GM18499 (cell line): ENCODE results near the gene HDAC3.

Experiments
- ATAC-seq: cut with Tn5 transposase; IDR thresholded peaks from one replicate; pipeline ENCODE4 v1.9.1; 2021; ENCODE audit warnings: moderate number of reproducible peaks; ENCODE audit not compliant: insufficient read depth, unreplicated experiment

HDAC3 gene

GRCh38 chr5:141662028-141662427, 25.4 kb upstream of the HDAC3 start:
- ATAC-seq, result no peak

DNA sequence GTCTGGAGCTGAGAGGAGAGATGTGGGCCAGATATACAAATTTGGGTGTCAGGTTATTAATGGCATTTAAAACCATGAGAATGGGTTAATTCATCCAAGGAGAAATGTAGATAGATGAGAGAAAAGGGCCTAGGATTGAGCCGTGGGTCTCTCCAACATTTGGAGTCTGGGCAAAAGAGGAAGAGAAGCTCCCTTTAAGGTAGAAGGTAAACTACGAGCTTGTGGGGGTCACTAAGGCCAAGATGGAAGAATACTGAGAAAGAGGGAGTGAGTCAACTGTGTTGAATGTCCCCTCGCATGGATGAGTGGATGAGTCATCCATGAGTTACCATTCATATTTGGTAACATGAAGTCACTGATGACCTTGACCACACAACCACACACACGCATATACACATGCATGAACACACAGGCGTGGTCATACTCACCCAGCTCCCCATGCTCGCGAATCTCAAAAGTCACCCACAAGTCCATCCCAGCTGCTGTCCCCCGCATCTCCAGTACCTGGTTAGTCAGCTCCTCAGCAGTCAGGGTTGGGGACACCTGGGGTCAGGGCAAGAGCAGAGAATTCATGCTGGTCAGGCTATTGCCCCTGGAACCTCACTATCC, 21.4 kb upstream of the HDAC3 start:
- peak; percentile 84 for ATAC-seq

GRCh38 chr5:141657404-141657803, 20.8 kb upstream of the HDAC3 start:
- no peak for ATAC-seq

- ATAC-seq, result no peak
Observed at GRCh38 chr5:141656396-141656795, 19.7 kb upstream of the HDAC3 start.

- ATAC-seq, result no peak
Observed at GRCh38 chr5:141655020-141655419, 18.4 kb upstream of the HDAC3 start.

- no peak for ATAC-seq
Observed at GRCh38 chr5:141654298-141654697, 17.6 kb upstream of the HDAC3 start.

- ATAC-seq, result no peak
Observed at GRCh38 chr5:141651728-141652105, 15.1 kb upstream of the HDAC3 start.

DNA sequence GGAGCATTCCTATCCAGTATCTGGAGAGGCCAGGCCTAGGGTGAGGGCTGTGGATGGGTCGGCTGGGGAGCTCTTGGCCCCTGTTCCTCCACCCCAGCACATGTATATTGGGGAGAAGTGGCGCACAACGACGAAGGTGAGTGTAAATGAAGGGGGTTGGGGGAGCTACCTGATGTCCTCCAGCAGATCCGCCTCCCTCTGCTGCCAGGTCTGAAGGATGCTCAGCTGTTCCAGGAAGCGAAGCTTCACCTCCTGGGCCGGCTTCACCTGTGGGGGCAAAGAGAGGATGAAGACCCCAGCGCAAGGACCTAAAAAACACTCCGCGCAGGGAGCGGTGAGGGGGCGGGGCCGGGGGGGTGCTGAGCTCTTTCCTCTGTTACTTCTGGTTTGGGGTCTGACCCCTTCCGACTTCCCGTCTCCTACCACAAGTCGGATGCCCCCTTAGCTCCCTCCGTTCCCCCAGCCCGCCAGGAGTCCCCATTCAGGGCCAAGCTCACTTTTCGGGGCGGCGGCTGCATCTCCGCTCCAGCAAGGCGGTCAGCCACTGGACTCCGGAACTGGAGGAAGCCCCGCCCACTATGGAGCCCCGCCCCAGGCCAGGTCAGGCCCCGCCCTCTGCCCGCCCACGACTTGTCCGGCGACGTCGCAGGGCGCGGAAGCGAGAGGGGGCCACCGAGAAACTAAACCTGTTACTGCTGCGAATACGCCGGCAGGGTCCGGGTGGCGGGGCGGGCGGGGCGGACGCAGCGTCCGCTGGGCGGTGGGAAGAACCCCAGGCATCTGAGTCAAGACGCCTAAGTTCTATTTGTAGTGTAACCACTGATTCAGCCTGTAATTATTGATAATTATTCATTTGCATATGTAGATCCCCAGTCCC, 14.4 kb upstream of the HDAC3 start, which contains the start of gene FCHSD1:
Gene FCHSD1 (minus strand): TSS at position 568 of the 877 bp plus-strand sequence. CDS start 50 bp downstream, at position 518.
- ATAC-seq, result peak; percentile 83

- no peak for ATAC-seq
Observed at GRCh38 chr5:141649972-141650371, 13.3 kb upstream of the HDAC3 start.

DNA sequence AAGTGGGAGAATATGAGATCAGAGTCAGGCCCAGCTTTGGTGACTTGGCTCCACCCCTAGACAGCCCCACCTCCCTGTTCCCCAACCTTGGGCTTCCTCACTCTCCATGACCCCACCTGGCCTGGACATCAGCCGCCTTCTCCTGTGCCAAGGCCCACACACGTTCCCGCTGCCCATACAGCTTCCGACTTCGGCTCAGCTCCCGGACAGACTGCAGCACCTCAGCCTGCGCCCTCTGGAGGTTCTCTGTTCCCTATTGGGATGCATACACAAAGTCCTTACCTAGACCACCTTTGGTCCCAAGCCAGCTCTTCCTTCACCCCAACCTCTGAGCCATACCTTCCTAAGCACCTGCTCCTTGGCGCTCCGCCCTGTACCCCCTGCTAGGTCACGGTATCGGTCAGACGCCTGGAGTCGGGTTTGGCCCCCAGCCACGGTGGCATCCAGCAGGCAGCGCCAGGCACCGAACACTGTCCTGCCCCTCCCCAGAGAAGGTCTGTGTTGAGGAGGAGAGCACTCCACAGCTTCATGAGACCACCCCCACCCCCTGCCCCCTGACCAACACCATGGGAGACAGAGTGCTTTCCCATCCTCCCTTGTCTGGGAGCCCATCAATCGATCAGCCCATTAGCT, 12.5 kb upstream of the HDAC3 start:
- ATAC-seq, result no peak

DNA sequence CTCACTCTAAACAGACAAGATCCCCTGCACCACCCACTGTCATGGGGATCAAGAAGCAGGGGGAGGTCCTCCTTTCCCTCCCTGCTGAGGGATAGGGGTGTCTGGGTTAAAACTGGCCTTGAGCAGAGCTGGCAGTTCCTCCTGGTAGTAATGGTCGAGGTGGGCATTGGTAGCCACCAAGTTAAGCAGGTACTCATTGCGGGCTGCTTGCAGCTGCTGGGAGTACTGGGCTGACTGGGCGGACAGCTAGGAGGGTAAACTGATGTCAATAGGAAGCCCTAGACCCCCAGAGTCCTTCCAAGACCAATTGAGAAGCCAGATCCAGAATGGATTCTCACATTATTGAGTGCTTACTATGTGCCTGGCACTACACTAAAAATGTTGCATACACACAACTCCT, 11.2 kb upstream of the HDAC3 start:
- ATAC-seq, result no peak

- ATAC-seq, result no peak
Observed at GRCh38 chr5:141647242-141647641, 10.6 kb upstream of the HDAC3 start.

- ATAC-seq, result no peak
Observed at GRCh38 chr5:141646026-141646425, 9.4 kb upstream of the HDAC3 start.

DNA sequence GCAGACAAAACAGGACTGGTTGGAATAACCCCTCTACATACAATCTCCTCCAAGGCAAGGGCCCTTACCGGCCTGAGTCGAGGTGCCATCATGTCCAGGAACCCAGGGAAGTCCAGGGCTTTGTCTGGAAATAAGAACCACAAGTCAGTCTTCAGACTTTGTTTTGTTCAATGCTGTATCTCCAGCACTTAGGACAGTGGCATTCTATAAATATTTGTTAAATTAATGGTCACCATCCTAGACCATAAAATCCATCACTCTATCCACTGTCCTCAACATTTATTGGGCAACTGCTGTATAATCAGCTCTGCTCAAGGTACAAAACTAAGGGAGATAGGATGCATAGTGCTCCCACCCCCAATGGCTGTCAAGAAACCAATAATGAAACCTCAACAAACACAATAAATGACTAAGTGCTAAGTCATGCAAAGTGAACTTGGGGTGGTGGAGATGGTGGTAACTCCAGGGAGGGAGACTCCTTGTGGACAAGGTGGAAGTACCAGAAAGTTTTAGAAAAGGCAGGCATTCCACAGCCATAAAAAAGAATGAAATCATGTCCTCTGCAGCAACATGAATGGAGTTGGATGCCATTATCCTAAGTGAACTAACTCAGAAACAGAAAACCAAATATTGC, 5.1 kb upstream of the HDAC3 start:
- ATAC-seq, result peak; percentile 56

- ATAC-seq, result no peak
Observed at GRCh38 chr5:141640698-141641097, 4.0 kb upstream of the HDAC3 start.

DNA sequence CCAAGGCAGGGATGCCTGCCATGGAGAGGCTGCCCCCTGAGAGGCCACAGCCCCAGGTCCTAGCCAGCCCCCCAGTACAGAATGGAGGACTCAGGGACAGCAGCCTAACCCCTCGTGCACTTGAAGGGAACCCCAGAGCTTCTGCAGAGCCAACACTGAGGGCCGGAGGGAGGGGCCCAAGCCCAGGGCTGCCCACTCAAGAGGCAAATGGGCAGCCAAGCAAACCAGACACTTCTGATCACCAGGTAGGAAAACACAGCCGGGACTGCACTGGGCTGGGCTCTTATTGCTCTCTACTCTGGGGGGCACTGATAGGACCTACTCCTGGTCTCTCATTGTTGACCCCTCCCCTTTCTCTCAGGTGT, 3.4 kb upstream of the HDAC3 start:
- no peak for ATAC-seq

- ATAC-seq, result no peak
Observed at GRCh38 chr5:141639357-141640050, 2.9 kb upstream of the HDAC3 start.

DNA sequence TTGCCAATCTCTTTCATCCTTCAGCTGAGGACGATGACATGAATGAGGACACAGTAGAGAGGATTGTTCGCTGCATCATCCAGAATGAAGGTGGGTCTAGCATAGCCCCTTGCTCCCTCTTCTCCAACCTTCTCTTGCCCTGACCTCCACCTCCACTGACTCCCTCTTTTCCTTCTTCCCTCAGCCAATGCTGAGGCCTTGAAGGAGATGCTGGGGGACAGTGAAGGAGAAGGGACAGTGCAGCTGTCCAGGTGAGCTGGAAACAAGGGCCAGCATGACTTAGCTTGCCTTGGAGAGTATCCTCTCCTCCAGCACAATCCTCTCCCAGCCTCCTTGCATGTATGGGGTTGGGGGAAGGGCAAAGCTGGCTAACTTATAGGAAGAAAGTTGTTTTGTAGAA, 2.1 kb upstream of the HDAC3 start:
- ATAC-seq, result no peak

- ATAC-seq, result no peak
Observed at GRCh38 chr5:141637767-141638419, 1.2 kb upstream of the HDAC3 start.
